HG02623 (cell line): ENCODE results near the gene ZBTB3.
"Not testable (repeated sequence)": the region's sequence is repeated elsewhere in the genome, so short reads cannot be mapped to it uniquely, and the experiment has no call there.

ENCODE experiments used
- ATAC-seq: cut with Tn5 transposase; IDR thresholded peaks from one replicate; pipeline ENCODE4 v1.9.1; 2021; ENCODE audit warnings: moderate library complexity; ENCODE audit not compliant: unreplicated experiment

The ZBTB3 gene

GRCh38 chr11:62753736-62754603 is at the start of gene ZBTB3:
ZBTB3 (minus strand) TSS chr11:62754160; CDS start chr11:62753664, 496 bp downstream.
- peak; percentile 91 for ATAC-seq

- ATAC-seq: no peak
Measured at GRCh38 chr11:62801071-62801470, 47.1 kb upstream of the ZBTB3 start.

DNA sequence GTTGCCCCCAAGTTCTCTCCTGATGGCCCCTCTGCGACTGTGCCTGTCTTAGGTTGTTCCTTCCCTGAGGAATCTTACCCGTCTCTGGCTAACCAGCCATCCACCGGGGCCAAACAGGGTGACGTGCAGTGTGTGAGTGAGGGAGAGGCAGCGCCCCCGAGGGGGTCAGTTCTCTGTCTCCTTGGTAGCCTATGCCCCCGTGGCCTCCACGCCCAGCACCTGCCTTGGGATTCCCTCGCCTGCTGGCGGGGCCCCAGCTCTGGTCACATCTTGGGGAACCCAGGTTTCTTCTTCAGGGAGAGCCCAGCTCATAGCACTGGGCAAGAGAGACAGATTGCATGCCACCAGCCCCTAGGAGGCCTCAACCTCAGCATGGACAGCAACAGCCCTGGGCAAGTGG is 45.5 kb upstream of the ZBTB3 start:
- no peak for ATAC-seq

DNA sequence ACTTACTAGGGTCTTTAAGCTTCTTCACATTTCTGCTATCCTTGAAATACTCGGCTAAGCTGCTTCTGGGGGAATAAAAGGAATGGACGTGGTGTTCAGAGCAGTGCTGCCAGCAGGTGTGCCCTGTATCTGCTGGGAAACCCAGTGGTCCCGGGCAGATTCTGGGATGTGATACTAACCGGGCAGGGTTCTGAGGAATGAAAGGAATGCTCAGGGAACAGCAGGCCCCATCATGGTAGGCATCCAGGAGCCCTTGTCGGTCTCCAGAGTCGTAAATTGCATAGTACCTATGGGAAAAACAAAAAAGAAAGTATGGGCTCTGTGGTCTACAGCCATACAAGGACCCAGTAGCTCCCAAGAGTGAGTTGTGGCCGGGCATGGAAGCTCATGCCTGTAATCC is 42.3 kb upstream of the ZBTB3 start:
- no peak for ATAC-seq

- ATAC-seq: no peak
Measured at GRCh38 chr11:62794201-62794775, 40.3 kb upstream of the ZBTB3 start.

DNA sequence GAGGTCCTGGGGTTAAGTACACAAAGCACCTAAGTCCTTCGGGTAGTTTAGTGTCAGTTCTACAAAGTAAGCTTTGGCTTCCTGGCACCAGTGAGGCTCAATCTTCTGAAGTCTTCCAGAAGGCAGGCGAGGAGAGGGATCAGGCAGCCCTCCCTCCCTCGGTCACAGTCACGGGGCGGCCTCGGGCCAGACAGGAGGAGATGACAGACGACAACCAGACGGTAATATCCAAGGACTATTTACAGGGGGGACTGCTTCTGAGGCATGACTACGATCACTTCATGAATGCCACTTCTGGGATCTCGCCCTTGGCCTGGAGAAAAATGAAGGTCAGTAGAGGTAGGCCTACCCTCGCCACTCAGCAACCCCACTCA is 38.2 kb upstream of the ZBTB3 start:
- no peak for ATAC-seq

- ATAC-seq: peak; percentile 59
Measured at GRCh38 chr11:62791501-62792201, 37.7 kb upstream of the ZBTB3 start, which contains the start of gene TMEM223. TMEM223 (minus strand) TSS chr11:62792006; CDS start chr11:62791994, 12 bp downstream.

DNA sequence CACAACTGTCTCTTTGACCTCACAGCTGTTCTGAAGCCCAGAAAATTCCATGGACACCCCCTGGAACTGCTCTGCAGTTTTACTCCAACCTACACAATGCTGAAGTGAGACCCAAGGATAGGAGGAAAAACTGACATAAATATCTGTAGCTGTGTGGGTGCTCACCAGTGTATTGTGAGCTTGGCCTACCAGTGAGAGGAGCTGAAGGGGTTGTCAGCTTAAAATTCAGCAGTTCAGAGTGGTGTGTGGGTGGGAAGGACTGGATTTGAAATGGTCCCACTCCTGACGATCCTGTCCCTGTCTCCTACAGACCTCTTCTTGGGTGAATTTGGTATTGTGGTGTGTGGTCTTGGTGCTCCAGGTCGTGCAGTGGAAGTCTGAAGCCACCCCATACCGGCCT is 35.6 kb upstream of the ZBTB3 start:
- ATAC-seq: no peak

- no peak for ATAC-seq
Measured at GRCh38 chr11:62788991-62789390, 35.0 kb upstream of the ZBTB3 start.

DNA sequence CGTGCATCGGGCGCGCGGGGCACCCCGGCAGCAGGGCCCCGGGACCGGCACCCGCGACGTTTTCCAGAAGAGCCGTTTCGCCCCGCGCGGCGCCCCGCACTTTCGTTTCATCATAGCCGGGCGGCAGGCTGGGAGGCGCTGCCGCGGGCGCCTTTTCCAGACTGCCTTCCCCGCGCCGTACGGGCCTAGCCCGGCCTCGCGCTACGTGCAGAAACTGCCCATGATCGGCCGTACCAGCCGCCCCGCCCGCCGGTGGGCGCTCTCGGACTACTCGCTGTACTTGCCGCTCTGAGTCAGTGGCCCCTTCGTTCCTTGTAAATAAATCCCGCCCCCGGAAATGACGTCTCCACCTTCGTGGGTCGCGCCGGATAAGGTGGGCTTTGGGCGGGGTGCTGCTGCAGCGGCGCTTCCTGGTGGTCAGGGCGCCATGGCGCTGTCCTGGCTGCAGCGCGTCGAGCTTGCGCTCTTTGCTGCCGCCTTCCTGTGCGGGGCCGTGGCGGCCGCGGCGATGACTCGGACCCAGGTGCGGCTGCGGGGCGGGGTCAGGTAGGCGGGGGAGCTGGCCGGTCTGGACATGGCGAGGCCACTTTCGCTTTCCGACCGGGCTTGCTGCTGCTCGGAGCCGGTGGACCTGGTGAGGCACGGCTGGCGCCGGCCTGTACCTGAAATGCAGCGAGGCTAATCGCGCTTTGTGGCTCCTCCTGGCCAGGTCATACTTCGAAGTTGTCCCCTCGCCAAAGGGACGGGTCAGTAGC is 33.2 kb upstream of the ZBTB3 start, which contains the start of gene TMEM179B:
Gene TMEM179B (plus strand): TSS at position 398 of the 755 bp plus-strand sequence. CDS start 30 bp downstream, at position 428.
- ATAC-seq: peak; percentile 57

- ATAC-seq: peak; percentile 67
Measured at GRCh38 chr11:62786318-62787004, 32.5 kb upstream of the ZBTB3 start.

GRCh38 chr11:62782753-62783152 is 28.8 kb upstream of the ZBTB3 start:
- no peak for ATAC-seq

DNA sequence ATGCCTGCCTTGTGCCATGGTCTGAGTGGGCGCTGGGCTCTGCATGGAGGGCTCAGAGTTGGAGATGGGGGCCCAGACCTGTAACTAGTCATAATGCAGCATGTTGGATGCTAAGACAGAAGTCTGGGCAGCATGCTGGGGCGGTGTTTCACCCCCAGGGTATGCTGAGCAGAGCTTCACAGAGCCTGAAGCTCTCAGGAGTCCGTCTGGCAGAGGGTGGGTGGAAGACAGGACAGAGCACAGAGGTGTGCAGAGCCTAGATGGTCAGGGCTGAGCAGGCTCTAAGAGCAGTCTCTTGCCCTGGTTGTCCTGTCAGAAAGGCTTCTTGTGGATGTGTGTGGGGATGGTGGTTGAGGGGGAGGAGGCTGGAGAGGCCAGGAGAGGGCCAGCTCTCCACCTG is 24.5 kb upstream of the ZBTB3 start:
- no peak for ATAC-seq

GRCh38 chr11:62777389-62777788 is 23.4 kb upstream of the ZBTB3 start:
- no peak for ATAC-seq

DNA sequence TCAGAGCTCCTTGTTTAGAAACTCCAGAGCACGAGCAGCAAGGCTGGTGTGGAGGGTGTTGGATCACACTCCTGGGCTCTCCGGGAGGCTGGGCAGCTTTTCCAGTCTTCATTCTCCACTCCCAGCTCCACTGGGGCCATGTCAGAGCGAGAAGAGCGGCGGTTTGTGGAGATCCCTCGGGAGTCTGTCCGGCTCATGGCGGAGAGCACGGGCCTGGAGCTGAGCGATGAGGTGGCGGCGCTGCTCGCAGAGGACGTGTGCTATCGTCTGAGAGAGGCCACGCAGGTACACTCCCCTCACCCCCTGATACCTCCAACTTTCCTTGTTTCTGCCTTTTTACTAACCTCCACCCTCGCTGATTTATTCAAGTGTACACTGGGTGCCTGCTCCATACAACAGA is 21.7 kb upstream of the ZBTB3 start:
- no peak for ATAC-seq

- no peak for ATAC-seq
Measured at GRCh38 chr11:62774407-62774806, 20.4 kb upstream of the ZBTB3 start.

DNA sequence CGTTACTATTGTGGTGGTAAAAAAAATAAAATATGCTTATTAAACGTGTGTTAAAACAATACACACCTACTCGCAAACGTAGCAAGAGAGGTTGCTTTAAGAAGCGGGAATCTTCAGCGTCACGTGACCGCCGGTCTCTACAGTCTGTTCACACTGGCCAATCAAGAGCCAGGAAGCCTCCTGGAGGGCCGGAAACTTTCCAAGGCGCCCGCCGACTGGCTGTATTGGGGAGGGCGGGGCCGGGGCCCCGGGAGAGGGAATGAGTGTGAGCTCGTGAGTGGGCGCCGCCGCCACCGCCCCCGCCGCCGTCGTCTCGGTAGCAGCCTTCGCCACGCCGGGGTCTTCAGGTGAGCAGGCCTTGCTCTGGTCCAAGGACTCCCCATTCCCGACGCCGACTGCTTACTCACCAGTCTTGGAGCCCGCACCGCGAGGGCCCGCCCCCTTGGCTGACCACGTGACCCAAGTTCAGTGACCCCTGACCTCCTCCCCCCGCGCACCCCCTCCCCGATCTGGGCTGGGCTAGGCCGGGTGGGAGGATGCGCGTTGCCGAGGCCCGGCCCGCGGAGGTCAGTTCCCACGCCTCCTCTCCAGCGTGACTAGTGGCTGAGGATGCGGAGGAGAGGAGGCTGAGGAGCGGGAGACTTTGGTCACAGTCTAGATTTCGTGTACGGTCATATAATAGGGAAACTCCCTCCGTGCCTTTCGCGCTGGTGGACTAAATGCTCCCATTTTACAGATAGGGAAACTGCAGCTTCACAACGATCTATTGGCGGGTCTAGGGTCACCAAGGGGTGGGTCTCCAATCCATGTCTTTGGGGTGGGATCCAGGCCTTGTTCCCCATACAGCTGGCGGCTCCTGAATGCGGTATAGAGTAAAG is 17.4 kb upstream of the ZBTB3 start, which contains the start of gene TAF6L:
Gene TAF6L (plus strand): TSS at position 253 of the 878 bp plus-strand sequence. CDS start 4,388 bp downstream, outside the sequence.
- ATAC-seq: peak; percentile 71

DNA sequence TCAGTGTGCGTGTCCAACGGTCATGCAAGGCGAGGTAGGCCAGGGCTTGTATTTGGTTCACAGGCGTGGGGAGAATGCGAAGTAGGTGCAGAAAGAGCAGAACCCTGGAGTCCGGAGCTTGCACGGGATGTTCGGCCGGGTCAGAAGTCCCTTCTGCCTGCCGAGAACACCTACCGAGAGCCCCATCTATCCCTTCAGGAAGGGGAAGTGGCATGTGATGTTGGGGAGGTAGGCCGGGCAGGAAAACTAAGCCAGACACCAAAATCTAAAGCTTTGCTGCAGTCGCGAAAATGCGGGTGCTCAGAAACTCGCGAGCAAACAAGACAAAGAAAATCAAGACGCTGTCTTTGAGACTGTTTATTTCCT is 16.8 kb upstream of the ZBTB3 start:
- no peak for ATAC-seq

DNA sequence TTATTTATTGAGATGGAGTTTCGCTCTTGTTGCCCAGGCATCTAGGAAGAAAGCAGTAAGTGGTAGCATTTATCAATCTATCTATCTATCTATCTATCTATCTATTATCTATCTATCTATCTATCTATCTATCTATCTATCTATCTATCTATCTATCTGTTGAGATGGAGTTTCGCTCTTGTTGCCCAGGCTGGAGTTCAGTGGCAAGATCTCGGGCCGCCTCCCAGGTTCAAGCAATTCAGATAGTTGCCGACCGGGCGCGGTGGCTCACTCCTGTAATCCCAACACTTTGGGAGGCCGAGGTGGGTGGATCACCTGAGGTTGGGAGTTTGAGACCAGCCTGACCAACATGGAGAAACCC is 6.9 kb upstream of the ZBTB3 start:
- not testable (repeated sequence) for ATAC-seq
